K562 (cell line): ENCODE measurements around the gene GRIN1. TPM values are rescaled to one million over a fixed set of nuclear protein-coding genes. Genes with fewer than 3 reads are reported as not detected.

Source experiments
- FIP1L1 ChIP-seq: fragments of 200-400 bp; formaldehyde crosslinking; IDR thresholded peaks from 2 replicates; pipeline ENCODE4 v1.6.1; 2018; ENCODE audit warnings: mild to moderate bottlenecking, low read depth, low read length; ENCODE audit not compliant: poor library complexity, severe bottlenecking
- HMG20B ChIP-seq: fragments of 250-450 bp; sonication (Bioruptor Pico); IDR thresholded peaks from 2 replicates; pipeline ENCODE4 v1.5.0; 2021; ENCODE audit warnings: mild to moderate bottlenecking
- HNRNPL ChIP-seq: fragments of 200-400 bp; formaldehyde crosslinking; IDR thresholded peaks from 2 replicates; pipeline ENCODE4 v1.6.1; 2017; ENCODE audit warnings: low read depth, mild to moderate bottlenecking, low read length
- KLF10 ChIP-seq: fragments of 250-450 bp; sonication (Bioruptor Pico); IDR thresholded peaks from 2 replicates; pipeline ENCODE4 v1.6.1; 2021; ENCODE audit warnings: matching md5 sums
- MGA ChIP-seq: fragments of 450-650 bp; IDR thresholded peaks from 2 replicates; pipeline ENCODE4 v1.6.1; 2016; ENCODE audit warnings: mild to moderate bottlenecking, moderate library complexity
- MTA3 ChIP-seq: fragments of 450-650 bp; formaldehyde crosslinking; IDR thresholded peaks from 2 replicates; pipeline ENCODE4 v1.6.1; 2017; ENCODE audit warnings: mild to moderate bottlenecking, borderline replicate concordance
- NKRF ChIP-seq: fragments of 450-650 bp; IDR thresholded peaks from 2 replicates; pipeline ENCODE4 v1.6.1; 2016; ENCODE audit warnings: borderline replicate concordance
- NR2F6 ChIP-seq: fragments of 450-650 bp; formaldehyde crosslinking; IDR thresholded peaks from 2 replicates; pipeline ENCODE4 v1.4.0; 2020; ENCODE audit warnings: mild to moderate bottlenecking
- PRMT5 ChIP-seq: sonication (generic); formaldehyde crosslinking; IDR thresholded peaks from 2 replicates; pipeline ENCODE4 v1.5.0; 2020; ENCODE audit warnings: missing genetic modification reagents
- RBFOX2 ChIP-seq: fragments of 200-400 bp; formaldehyde crosslinking; IDR thresholded peaks from 2 replicates; pipeline ENCODE4 v1.6.1; 2017; ENCODE audit warnings: low read depth, mild to moderate bottlenecking, low read length, moderate library complexity
- TCF7 ChIP-seq: sonication (generic); IDR thresholded peaks from 2 replicates; pipeline ENCODE4 v1.6.1; 2016; ENCODE audit warnings: antibody characterized with exemption, borderline replicate concordance
- ZKSCAN8 ChIP-seq: fragments of 200-800 bp; sonication (Bioruptor generic); IDR thresholded peaks from 2 replicates; pipeline ENCODE4 v1.6.1; 2016; ENCODE audit warnings: missing genetic modification characterization, missing compliant biosample characterization
- ZNF140 ChIP-seq: fragments of 250-450 bp; sonication (Bioruptor Pico); IDR thresholded peaks from 2 replicates; pipeline ENCODE4 v1.8.0; 2021; ENCODE audit warnings: moderate library complexity, mild to moderate bottlenecking, inconsistent platforms
- ZNF41 ChIP-seq: fragments of 250-450 bp; sonication (Bioruptor Pico); conservative IDR thresholded peaks from 2 replicates; pipeline ENCODE4 v1.4.0; 2020; ENCODE audit warnings: mild to moderate bottlenecking
- polyA plus RNA-seq, 8 experiments: library from polyadenylated mRNA; depleted of rRNA in 4 of 8; stranded (reverse) in 5 of 8; unstranded in 3 of 8; fragments of >200 nt; fragmentation: Nextera tagmentation in 2 of 8; fragmentation: Illumina TruSeq in 1 of 8; extraction: Ambion mirVana in 2 of 8; extraction: Trizol in 1 of 8; gene quantifications; 2 replicates each; pipeline versions ENCODE4 v1.2.1 to v1.2.3, GENCODE V29; 2011 to 2014; ENCODE audit warnings: inconsistent platforms in 1 of 8, missing spikeins in 1 of 8
- total RNA-seq, 7 experiments: library from RNA; depleted of rRNA in 6 of 7; stranded (reverse); fragments of >200 nt in 6 of 7; fragmentation: Illumina TruSeq in 2 of 7; extraction: Trizol in 2 of 7; gene quantifications; 2 replicates each; pipeline versions ENCODE4 v1.2.1 to v1.2.3, GENCODE V29; 2011 to 2021; ENCODE audit warnings: low replicate concordance in 1 of 7

GRIN1 gene
- total and polyA plus RNA-seq, 9 of the 15 experiments (the other 6 are each of a cell fraction or from before 2014, with no cell fraction given): 0.03 to 0.35 (median 0.16) TPM; not detected in 6

GRCh38 chr9:137106662-137107250 lies 32.2 kb upstream of the GRIN1 start (continued):
- TF ChIP-seq MGA (no peak), HMG20B (CRISPR knock-in tag) (no peak), HNRNPL (peak; percentile 42; the same call in 1 of the 2 replicates), MTA3 (no peak), FIP1L1 (peak; percentile 22), ZNF41 (CRISPR knock-in tag) (no peak), TCF7 (no peak), NR2F6 (CRISPR knock-in tag) (no peak), RBFOX2 (peak; percentile 32; the same call in 1 of the 2 replicates), PRMT5 (no peak), NKRF (no peak), ZKSCAN8 (CRISPR knock-in tag) (no peak), ZNF140 (CRISPR knock-in tag) (no peak), KLF10 (CRISPR knock-in tag) (no peak)
